Nephron (organoid): ENCODE measurements around the gene PTGS1.

Experiments
- H3K27ac Mint-ChIP-seq, 3 experiments: 2 replicates each; pipeline ENCODE4 v1.8.0; 2020; ENCODE audit warnings: mixed read lengths in 3 of 3, mild to moderate bottlenecking in 2 of 3, moderate library complexity in 1 of 3
- H3K27me3 Mint-ChIP-seq: 2 replicates; pipeline ENCODE4 v1.8.0; 2021; ENCODE audit warnings: low read depth, mild to moderate bottlenecking, moderate library complexity, mixed read lengths
- H3K36me3 Mint-ChIP-seq: 2 replicates; pipeline ENCODE4 v1.8.0; 2020; ENCODE audit warnings: low read depth, mixed read lengths
- H3K4me1 Mint-ChIP-seq: 2 replicates; pipeline ENCODE4 v1.8.0; 2020; ENCODE audit warnings: mixed read lengths
- H3K4me3 Mint-ChIP-seq, 3 experiments: 2 replicates each; pipeline ENCODE4 v1.8.0; 2020; ENCODE audit warnings: mild to moderate bottlenecking in 3 of 3, mixed read lengths in 3 of 3, moderate library complexity in 2 of 3
- H3K9me3 Mint-ChIP-seq: 2 replicates; pipeline ENCODE4 v1.8.0; 2020; ENCODE audit warnings: mixed read lengths
- CTCF ChIP-seq, 3 experiments: fragments of 200-600 bp; sonication (generic); IDR thresholded peaks; one replicate each; pipeline ENCODE4 v1.5.0; 2021; ENCODE audit warnings: antibody characterized with exemption in 3 of 3; ENCODE audit not compliant: unreplicated experiment in 3 of 3

PTGS1 gene

GRCh38 chr9:122331523-122331927 is 39.3 kb upstream of the PTGS1 start:
- TF ChIP-seq CTCF (IDR thresholded peaks at IDR 0.05; ENCODE audit: unreplicated experiment in 3 of 3) = no peak
- no peak overlapping the region for H3K4me3 Mint-ChIP-seq
- H3K9me3 Mint-ChIP-seq = no peaks in the 10 kb centered on the region
- H3K36me3 Mint-ChIP-seq = peaks cover 4% of the 10 kb centered on the region
- peaks cover 53% of the 10 kb centered on the region for H3K4me1 Mint-ChIP-seq
- no peaks in the 10 kb centered on the region for H3K27me3 Mint-ChIP-seq
- peak overlapping the region; percentile 12 to 48 (median 13) for H3K27ac Mint-ChIP-seq

GRCh38 chr9:122332083-122332482 is 38.7 kb upstream of the PTGS1 start:
- Mint-ChIP-seq H3K4me1 (peaks cover 56% of the 10 kb centered on the region), H3K4me3 (no peak overlapping the region), H3K27me3 (peaks cover 2% of the 10 kb centered on the region), H3K27ac (peak overlapping the region in 1 of 3 experiments; percentile 64), H3K9me3 (no peaks in the 10 kb centered on the region), H3K36me3 (peaks cover under 1% of the 10 kb centered on the region)
- no peak for TF ChIP-seq CTCF (IDR thresholded peaks at IDR 0.05; ENCODE audit: unreplicated experiment in 3 of 3)

- Mint-ChIP-seq H3K36me3 (no peaks in the 10 kb centered on the region), H3K4me3 (peak overlapping the region in 1 of 3 experiments; percentile 11)
Observed at GRCh38 chr9:122332644-122333043, 38.2 kb upstream of the PTGS1 start.

GRCh38 chr9:122333169-122333808 is 37.5 kb upstream of the PTGS1 start:
- Mint-ChIP-seq H3K4me1 (peaks cover 68% of the 10 kb centered on the region), H3K4me3 (no peak overlapping the region), H3K36me3 (no peaks in the 10 kb centered on the region), H3K27me3 (peaks cover 14% of the 10 kb centered on the region), H3K9me3 (no peaks in the 10 kb centered on the region), H3K27ac (peak overlapping the region in 2 of 3 experiments; percentile 29 to 64)
- TF ChIP-seq CTCF (IDR thresholded peaks at IDR 0.05; ENCODE audit: unreplicated experiment in 3 of 3) = no peak

More at GRCh38 chr9:122332644-122333043, 38.2 kb upstream of the PTGS1 start:
- Mint-ChIP-seq H3K4me1 (peaks cover 62% of the 10 kb centered on the region), H3K27me3 (peaks cover 8% of the 10 kb centered on the region), H3K9me3 (no peaks in the 10 kb centered on the region), H3K27ac (peak overlapping the region; percentile 25 to 64 (median 29))
- TF ChIP-seq CTCF (IDR thresholded peaks at IDR 0.05; ENCODE audit: unreplicated experiment in 3 of 3) = no peak

GRCh38 chr9:122334916-122335315 is 35.9 kb upstream of the PTGS1 start:
- Mint-ChIP-seq H3K36me3 (no peaks in the 10 kb centered on the region), H3K9me3 (no peaks in the 10 kb centered on the region), H3K27me3 (peaks cover 27% of the 10 kb centered on the region), H3K4me3 (no peak overlapping the region), H3K4me1 (peaks cover 69% of the 10 kb centered on the region), H3K27ac (no peak overlapping the region)
- TF ChIP-seq CTCF (IDR thresholded peaks at IDR 0.05; ENCODE audit: unreplicated experiment in 3 of 3) = no peak

- no peaks in the 10 kb centered on the region for H3K36me3 Mint-ChIP-seq
- H3K27ac Mint-ChIP-seq = no peak overlapping the region
- peaks cover 67% of the 10 kb centered on the region for H3K4me1 Mint-ChIP-seq
- TF ChIP-seq CTCF (IDR thresholded peaks at IDR 0.05; ENCODE audit: unreplicated experiment in 3 of 3) = no peak
- peaks cover 34% of the 10 kb centered on the region for H3K27me3 Mint-ChIP-seq
- no peaks in the 10 kb centered on the region for H3K9me3 Mint-ChIP-seq
- no peak overlapping the region for H3K4me3 Mint-ChIP-seq
Observed at GRCh38 chr9:122336189-122336588, 34.6 kb upstream of the PTGS1 start.
